GM19238 (cell line): Measurements from ENCODE around the gene FAM171A2.
"Not testable (repeated sequence)": the region's sequence is repeated elsewhere in the genome, so short reads cannot be mapped to it uniquely, and the experiment has no call there.

ENCODE experiments used
- DNase-seq: peaks from one replicate; pipeline ENCODE4 v3.0.0; 2011; ENCODE audit warnings: low spot score; ENCODE audit not compliant: insufficient read length

FAM171A2 gene

DNA sequence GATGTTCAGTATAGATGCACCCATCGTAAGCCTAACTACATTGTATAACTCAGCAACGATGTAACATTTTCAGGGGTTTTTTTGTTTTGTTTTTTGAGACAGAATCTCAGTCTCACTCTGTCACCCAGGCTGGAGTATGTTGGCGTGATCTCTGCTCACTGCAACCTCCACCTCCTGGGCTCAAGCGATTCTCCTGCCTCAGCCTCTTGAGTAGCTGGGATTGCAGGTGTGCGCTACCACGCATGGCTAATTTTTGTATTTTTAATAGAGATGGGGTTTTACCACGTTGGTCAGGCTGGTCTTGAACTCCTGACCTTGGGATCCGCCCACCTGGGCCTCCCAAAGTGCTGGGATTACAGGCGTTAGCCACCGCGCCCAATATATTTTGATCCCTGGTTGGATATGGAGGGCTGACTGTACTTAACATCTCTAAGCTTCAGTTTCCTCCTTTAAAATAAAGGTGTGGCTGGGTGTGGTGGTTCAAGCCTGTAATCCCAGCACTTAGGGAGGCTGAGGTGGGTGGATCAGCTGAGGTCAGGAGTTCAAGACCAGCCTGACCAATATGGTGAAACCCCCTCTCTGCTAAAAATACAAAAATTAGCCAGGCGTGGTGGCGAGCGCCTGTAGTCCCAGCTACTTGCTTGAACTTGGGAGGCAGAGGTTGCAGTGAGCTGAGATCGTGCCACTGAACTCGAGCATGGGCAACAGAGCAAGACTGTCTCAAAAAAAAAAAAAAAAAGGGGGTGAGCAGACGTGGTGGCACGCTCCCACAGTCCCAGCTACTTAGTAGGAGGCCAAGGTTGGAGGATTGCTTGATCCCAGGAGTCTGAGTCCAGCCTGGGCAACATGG lies 16.2 kb downstream of the FAM171A2 start:
- DNase-seq = not testable (repeated sequence)

DNA sequence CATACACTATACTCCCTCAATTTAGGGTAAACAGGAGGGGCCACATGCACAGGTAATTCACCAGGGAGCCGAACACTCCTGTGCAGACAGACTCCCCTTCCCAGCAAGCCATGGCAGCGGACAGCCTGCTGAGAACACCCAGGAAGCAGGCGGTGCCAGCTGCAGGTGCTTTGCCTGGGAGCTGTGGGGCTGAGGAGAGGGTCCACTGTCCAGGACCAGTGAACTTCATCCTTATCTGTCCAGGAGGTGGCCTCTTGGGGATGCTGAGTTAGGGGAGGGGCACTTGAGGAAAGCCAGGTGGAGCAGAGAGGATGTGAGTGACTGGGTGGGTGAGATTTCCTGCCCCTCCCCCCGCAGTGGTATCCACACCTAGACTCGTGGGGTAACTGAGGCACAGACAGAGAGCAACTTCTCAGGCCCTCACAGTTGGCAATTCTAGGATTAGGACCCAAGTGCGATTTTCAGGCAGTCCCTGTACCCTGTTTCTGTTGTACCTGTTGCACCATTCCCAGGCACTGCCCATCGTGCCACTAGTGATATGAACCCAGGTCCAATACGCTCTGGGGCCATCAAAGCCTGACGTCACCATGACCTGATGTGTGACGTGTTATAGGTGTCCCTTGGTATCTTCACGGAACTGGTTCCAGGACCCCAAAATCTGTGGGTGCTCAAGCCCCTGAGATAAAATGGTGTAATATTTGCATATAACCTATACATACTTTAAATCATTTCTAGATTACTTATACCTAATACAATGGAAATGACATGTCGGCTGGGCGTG lies 17.4 kb downstream of the FAM171A2 start:
- no peak for DNase-seq

DNA sequence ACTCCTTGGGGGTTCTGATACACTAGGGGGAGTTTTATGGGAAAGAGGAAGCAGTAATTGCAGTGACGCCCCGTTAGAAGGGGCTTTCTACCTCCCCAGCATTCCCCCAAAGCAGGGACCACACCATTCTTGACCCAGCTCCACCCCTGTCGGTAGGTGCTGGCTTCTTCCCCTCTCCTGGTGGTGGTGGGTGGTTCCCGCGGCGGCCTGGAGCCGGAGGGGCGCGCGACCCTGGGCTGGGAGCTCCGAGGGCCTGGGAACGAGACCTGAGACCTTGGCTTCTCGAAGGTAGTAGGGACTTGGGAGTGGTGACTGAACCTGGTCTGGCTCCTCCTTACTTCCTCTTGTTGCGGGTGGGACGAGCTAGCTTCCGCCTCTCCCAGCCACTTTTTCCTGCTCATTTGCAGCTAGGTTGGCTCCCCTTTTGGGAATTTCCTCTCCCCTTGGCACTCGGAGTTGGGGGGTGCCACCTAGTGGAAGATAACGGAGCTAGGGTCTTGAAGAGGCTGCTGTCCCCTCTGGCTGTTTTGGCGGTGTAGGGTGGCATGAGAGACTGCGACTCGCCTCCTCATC lies 18.1 kb downstream of the FAM171A2 start:
- no peak for DNase-seq

DNA sequence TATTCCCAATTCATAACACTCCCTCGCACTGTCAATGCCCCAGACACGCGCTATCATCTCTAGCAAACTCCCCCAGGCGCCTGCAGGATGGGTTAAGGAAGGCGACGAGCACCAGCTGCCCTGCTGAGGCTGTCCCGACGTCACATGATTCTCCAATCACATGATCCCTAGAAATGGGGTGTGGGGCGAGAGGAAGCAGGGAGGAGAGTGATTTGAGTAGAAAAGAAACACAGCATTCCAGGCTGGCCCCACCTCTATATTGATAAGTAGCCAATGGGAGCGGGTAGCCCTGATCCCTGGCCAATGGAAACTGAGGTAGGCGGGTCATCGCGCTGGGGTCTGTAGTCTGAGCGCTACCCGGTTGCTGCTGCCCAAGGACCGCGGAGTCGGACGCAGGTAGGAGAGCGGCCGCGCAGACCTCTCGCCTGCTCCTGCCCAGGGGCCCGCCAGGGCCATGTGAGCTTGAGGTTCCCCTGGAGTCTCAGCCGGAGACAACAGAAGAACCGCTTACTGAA lies 18.7 kb downstream of the FAM171A2 start, which contains the start of gene GRN:
Gene GRN, plus strand, starts transcription at position 364 of the 515 bp plus-strand sequence. CDS start 3,863 bp downstream, outside the sequence.
- peak; percentile 92 for DNase-seq

DNA sequence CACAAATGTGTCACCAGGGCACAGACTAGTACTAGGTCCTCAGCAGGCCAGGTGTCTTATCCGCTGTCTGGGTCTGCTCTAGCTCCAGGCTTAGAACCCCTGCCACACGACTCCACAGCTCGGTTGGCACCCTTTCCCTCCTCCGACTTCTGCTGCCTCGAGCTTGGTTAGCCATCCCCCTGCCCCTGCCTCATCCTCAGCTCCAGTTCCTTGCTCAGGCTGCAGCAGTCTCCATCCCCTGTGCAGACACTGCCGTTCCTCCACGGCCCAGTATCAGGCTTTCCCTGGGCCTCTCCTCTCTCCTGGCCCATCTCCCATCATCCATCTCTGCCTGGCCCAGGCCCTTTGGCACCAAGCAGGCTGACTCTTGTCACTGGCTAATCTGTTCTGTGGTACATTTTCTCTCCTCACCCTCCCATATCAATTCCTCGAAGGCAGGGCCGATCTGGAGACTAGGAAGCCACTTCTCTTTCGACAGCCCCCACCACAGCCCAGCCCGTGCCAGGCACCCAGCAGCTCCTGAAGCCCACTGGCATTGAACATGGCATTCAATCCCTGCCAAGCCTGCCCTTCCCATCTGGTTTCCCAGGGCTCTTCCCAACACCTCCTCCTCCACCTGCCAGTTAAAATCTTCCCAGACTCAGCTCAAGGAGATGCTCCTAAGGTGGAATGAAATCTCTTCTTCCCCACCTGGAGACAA lies 20.0 kb downstream of the FAM171A2 start:
- DNase-seq = no peak

DNA sequence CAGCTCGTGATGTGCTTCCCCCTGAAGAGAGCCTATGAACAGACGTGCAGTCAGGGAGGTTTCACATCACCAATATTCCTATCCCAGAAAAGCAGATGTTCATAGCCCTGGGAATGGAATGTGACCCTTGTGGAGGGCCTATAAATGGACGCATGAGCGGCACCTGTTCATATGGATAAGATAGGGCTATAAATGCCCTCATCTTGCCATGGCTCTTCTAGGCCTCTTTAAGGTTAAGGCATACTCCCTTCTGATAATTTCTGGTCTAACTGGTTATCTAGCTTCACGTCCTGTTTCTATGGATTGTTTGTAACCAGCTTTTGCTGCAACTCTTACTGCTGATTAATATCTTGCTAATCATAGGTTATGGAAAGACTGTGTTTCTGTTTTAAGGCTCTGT lies 23.1 kb downstream of the FAM171A2 start:
- DNase-seq = not testable (repeated sequence)

DNA sequence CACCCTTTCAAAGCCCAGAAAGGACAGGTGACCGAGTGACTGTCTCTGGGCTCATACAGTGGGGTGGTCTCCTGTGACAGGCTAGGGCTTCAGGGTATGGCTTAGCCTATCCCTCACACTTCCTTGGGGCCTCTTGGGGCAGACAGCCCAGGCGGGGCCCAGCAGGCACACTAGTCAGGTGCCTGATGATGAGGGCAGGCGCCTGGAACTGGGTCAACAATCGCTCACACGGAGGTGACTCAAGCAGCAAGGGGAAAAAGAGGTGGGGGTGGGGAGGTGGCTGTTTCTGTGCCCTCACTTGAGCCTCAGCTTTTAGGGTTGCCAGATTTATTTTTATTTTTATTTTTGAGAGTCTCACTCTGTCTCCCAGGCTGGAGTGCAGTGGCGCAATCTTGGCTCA lies 25.0 kb downstream of the FAM171A2 start:
- DNase-seq = no peak

DNA sequence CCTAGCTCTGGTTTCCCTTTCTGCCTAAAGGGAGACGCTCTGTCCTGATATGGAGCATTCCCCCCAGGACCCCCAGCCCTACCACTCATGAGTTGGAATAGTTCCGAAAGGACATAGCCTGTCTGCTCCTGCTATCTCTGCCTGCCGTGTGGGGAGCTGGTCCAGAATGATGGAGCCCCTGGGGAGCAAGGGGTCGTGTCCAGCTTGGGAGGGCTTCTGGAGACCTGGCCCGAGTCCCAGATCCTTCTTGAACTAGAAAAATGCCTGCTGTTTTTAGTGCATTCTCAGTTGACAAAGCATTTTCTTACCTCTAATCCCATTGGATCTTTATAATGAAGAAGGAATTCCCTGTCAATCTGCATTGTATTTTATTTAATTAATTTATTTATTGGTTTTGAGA lies 27.7 kb downstream of the FAM171A2 start:
- no peak for DNase-seq

DNA sequence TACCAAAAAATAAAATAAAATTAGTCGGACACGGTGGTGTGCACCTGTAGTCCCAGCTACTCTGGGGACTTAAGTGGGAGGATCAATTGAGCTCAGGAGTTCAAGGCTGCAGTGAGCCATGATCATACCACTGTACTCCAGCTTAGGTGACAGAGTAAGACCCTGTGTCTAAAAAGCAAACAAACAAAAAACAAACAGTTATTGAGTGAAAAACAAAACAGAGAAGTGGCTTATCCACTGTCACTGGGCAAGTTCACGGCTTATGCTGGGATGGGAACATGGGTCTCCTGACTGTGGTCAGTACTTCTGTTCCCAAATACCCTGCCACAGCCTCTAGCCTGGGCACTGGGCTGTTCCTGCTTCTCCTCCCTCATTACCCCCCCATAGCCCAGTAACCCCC lies 28.1 kb downstream of the FAM171A2 start:
- DNase-seq = no peak

DNA sequence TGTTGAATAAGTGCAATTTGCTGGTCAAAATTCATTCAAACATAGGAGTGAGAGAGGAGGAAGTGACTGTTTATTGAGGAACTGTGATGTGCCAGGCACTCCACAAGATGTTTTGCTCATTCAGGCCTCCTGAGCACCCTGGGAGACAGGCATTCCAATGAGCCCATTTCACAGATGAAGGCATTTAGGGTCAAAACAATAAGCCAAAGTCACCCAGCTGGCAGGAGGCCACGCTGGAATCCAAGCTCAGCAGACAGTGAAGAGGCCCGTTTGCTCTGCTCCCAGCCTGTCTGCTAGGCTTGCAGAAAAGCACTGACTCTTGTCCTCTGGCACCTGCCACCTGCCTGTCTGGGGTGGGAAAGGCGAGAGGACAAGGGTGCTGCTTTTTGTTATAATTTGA lies 28.9 kb downstream of the FAM171A2 start:
- no peak for DNase-seq

DNA sequence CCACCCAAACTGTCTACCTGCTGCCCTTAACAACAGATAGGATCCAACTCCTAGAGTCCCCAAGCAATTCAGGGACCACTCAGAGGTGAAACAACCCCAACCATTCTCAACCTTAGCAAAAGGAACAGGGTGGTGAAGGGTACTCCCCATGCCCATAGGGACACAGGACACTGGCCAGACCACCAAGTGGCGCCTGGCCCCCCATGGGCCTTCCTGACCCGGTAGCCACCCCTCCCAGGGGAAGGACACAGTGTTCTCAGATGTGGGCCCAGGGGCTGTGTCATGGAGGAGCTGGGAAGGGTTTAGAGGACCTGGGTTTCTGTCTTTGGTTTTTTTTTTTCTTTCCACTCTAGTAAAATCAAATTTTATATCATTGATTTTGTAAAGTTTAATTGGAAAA lies 29.3 kb downstream of the FAM171A2 start:
- no peak for DNase-seq

DNA sequence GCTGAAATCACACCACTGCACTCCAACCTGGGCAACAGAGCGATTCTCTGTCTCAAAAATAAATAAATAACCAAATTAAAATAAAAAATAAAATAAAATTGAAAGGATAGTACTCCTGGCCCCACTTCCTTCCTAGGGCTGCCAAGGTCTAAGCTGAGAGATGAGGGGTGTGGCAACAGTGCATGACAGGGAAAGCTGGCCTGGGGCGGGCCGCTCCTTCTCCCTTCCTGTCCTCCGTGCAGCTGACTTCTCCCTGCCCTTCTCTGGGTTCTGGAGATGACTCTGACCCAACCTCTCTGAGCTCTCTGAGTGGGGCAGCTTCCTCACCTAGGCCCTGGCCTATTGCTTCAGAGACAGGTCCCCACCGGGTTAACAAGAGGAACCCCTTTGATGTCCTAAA lies 30.3 kb downstream of the FAM171A2 start:
- DNase-seq = no peak

DNA sequence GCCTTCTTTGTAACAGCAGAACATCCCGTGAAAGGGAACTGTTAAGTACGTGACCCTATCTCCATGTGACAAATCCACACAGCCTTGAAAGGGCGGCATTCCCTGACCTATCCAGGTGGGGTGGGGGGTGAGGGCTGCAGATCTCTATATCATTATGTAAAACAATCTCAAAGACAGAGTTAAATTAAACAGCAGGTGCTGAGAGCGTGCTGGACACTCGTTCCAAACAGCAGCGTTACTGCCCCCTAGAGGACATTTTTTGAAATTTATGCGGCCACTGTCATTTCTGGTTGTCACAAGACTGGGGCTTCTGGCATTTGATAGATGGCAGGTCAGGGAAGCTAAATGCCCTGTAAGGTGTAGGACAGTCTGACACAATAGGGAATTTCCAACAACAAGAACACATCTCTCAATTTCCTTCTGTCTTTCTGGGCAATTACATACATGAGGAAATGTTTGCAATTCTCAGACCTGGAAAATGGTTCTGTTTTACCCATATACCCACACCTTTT lies 32.3 kb downstream of the FAM171A2 start:
- DNase-seq = peak; percentile 64

DNA sequence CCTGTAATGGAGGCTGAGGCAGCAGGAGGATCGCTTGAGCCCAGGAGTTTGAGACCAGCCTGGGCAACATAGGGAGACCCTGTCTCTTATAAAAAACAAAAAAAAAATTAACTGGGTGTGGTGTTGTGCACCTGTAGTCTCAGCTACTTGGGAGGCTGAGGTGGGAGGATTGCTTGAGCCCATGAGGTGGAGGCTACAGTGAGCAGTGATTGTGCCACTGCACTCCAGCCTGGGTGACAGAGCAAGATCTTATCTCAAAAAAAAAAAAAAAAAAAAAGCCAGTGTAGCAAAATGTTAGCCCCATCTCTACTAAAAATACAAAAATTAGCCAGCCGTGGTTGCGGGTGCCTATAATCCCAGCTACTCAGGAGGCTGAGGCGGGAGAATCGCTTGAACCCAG lies 33.4 kb downstream of the FAM171A2 start:
- DNase-seq = not testable (repeated sequence)

DNA sequence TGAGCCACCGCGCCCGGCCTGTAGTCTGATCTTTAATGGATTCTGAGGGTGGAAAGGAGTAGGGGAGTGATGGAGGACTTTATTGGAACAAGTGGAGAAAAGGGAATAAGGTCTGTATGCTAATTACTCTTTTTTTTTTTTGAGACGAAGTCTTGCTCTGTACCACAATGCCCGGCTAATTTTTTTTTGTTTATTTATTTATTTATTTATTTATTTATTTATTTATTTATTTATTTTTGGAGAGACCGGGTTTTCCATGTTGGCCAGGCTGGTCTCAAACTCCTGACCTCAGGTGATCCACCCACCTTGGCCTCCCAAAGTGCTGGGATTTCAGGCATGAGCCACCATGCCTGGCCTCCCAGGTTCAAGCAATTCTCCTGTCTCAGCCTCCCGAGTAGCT lies 34.1 kb downstream of the FAM171A2 start:
- not testable (repeated sequence) for DNase-seq

DNA sequence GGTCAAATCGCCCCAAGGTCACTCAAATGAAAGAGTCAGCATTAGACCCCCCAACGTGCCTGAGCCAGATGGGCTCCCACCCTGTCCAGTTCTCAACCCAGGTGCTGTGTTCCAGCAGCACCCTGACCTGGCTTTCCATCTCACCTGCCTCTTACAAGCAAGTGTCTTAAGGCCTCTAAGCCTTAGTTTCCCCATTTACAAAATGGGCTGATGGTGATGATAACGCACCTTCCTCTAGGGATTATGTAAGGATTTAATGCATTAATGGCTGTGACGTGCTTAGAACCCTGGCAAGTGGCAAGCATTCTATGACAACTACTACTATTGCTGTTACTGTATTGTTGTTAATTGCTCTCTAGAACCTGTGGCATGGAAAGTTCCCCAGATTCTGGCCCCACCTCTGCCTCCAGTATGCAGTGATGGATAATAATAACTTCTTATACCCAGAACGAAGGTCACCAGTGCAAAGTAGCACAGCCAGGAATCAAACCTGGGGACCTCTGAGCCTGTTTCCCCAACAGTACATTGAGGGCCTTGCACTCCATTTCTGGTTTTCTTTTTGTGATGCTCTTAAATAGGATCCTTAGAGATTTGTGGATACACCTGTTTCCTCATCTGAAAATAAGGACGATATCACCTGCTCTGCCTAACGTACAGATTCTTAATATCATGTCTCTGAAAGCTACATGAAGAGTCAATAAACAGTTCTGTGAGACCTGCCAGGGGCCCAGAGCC lies 35.8 kb downstream of the FAM171A2 start:
- no peak for DNase-seq

DNA sequence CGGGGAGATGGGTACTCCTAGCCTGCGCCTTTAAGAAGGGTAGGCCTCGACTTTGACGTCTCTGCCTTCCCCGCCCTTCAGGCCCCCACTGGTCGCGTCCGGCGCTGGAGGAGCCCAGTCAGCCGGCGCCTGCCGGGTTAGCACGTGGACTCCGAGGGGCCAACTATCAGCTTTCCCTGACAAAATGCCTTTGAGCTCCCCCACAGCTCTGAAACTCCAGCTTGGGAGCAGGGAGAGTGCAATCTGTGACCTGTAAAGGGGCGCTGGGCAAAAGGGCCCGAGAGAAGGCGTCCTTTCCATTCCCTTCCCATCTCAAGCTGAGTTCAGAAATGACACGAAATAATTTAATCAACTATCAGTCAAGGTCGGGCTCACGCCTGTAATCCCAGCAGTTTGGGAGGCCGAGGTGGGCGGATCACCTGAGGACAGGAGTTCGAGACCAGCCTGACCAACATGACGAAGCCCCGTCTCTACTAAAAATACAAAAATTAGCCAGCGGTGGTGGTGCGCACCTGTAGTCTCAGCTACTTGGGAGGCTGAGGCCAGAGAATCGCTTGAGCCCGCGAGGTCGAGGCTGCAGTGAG lies 36.7 kb downstream of the FAM171A2 start:
- DNase-seq = peak; percentile 95

DNA sequence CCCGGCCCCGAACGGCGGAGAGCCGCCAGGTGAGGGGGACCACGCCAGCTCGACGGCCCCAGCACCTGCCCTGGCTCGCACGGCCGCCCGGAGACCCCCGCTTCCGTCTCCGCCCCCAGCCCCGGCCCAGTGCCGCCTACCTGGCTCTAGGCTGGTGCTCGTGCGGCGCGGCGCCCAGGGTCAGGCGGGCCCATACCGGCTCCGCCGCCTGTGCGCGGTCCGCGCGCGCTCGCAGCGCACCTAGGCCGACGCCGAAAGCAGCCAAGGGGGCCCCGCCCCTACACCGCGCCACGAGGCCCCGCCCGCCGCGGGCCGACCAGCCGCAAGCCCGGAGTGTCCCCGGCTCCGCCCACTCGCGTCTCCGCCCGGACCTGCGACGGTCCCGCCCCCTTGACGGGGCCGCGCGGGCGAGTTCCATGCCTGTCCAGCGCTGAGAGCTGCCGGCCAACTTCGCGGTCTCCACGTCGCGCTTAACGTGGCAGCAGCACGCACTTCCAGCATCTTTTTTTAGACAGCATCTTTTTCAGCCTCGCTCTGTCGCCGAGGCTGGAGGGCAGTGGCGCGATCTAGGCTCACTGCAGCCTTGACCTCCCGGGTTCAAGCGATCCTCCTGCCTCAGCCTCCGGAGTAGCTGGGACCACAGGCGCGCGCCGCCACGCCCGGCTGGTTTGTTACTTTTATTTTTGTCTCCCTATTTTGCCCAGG lies 38.9 kb downstream of the FAM171A2 start, which contains the start of gene SLC25A39:
Gene SLC25A39, minus strand, starts transcription at position 253 of the 705 bp plus-strand sequence. CDS start 1,261 bp downstream, outside the sequence.
- DNase-seq = peak; percentile 84

DNA sequence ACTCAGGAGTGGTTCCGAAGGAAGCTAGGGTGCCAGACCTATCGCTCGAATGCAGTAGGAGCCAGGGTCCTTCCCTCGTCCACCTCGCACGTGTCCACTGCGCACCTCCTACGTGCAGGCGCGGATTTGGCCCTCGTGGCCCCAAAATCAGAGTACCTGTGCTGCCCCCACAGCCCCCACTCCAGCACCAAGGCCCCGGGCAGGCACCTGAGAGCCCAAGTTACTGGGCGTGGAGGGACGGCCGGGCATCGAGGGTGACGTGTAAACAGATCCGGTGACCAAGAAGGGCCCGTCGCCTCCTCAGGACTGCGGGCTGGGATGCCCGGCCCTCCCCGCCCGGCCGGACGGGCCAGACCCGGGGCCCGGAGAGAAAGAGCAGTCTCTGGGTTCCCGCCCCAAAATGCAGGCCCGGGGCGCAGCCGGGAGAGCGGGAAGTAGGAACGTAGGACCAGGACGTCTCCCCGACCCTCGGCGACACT lies 39.5 kb downstream of the FAM171A2 start:
- DNase-seq = no peak
